CD4-positive, alpha-beta T cell treated with Interleukin-6 at 100 ng/mL for 8 hours (primary cell): ENCODE measurements around the gene LIMK2.
"Not testable (repeated sequence)": the region's sequence is repeated elsewhere in the genome, so short reads cannot be mapped to it uniquely, and the experiment has no call there.

Experiments used
- DNase-seq: peaks from one replicate; pipeline ENCODE4 v3.0.0-alpha.2; 2020; ENCODE audit warnings: mixed read lengths, low spot score

The LIMK2 gene

DNA sequence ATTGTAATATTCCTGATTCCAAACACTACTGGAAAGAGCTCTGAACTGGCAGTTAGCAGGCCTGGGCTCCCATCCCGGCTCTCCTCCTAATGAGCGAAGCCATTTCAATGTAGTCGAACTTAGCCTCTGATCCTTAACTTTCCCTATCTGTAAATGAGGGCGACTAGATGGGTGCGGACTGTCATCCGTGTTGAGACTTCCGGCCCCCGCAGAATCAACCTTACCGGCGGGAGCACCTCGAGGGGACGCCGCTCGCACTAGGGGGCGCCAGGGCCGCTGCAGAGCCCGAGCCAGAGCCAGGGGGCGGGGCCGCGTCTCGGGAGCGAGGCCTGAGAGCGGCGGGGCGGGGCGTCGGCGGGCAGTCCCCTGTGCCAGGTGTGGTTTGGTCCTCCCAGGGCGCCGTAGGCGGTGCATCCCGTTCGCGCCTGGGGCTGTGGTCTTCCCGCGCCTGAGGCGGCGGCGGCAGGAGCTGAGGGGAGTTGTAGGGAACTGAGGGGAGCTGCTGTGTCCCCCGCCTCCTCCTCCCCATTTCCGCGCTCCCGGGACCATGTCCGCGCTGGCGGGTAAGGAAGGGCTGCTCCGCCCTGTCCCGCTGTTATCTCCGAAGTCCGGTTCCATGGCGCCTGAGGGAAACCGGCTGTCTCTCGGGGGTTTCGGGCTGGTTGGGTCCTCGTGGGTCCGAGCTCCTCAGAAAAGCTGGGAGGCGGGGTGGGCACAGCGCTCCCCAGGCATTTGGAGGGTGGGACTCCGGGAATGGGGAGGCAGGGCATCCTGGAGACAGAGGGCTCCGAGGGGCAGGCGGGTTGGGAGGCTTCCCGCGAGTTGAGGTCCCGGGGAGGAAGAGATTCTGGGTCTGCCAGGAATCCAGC lies at the start of gene LIMK2:
Gene LIMK2, plus strand, starts transcription at position 437 of the 869 bp plus-strand sequence. Its CDS starts 111 bp downstream, at position 548.
- peak; percentile 96 for DNase-seq

DNA sequence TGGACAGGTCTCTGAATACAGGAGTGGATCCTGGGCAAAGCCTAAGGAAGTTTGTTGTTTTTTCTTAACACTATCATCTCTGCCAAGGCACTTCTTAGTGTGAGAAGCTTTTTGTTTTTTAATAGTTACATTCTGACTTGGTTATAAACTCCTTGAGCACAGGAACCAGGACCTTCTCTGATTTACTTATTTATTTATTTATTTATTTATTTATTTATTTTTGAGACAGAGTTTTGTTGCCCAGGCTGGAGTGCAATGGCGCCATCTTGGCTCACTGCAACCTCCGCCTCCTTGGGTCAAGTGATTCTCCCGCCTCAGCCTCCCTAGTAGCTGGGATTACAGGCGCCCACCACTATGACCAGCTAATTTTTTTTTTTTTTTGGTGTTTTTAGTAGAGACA lies 41.1 kb upstream of the LIMK2 start:
- no peak for DNase-seq

DNA sequence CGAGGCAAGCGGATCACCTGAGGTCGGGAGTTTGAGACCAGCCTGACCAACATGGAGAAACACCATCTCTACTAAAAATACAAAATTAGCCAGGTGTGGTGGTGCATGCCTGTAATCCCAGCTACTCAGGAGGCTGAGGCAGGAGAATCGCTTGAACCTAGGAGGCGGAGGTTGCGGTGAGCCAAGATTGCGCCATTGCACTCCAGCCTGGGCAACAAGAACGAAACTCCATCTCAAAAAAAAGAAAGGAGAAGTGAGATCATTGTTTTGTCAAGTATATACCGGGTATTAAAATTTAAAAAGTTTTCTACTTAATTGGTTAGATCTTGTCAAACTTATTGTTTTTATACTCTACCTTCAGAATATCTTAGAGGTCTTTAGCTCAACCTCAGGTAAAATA lies 40.4 kb upstream of the LIMK2 start:
- not testable (repeated sequence) for DNase-seq

- no peak for DNase-seq
These were observed 38.5 kb upstream of the LIMK2 start for GRCh38 chr22:31173386-31174145.

- DNase-seq: no peak
These were observed 35.2 kb upstream of the LIMK2 start for GRCh38 chr22:31176923-31177322.

DNA sequence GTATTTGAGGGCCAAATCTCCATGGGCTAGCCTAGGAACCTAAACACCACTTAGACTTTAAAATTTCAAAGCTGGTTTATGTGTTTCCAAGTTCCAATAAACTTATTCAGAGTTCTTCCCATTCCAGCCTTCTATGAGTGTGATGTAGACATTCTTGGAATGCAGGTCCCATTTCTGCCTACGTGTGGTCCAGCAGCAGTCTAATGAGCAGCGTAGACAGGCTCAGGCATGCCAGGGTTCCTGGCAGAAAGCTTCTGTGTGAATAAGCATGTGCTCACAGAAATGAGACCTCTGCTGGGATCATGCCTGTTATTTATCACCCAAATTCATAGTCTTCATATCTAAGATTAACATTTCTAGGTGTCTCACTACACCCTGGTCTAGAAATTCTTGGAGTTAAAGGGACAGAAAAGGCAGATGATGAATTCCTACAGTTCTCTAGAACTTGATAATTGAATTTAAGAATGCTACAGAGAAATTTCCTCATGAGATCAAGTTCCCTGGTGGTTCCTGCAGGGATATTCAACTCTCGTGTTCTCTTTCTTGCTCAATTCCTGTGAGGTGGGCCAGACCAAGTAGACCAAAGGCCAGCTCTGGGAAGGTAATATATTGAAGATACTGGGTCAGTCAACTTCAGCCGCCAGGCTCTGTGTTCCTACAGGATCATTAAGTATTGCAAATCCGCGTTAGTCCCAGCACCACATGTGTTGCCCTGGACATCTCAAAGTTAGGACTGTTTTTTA lies 34.5 kb upstream of the LIMK2 start:
- DNase-seq: no peak

DNA sequence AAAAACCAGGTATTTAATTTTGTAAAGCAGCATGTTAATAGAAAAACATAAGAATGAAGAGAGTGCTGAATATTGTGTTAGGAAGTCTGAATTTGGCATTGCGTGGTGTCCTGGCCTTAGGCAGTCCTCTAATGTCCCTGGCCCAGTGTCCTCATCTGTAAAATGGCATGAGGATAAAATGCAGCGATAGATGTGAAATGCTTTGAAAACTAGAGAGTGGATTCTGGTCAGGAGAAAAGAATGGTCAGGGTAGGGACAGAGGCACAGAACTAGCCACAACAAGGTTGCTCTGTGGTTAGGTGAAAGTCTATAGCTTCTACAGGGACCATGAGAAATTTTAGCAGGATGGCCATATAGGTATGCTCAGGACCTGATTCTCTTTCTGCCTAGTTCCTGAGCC lies 33.2 kb upstream of the LIMK2 start:
- DNase-seq: no peak

GRCh38 chr22:31179345-31179744 lies 32.8 kb upstream of the LIMK2 start:
- DNase-seq: no peak

DNA sequence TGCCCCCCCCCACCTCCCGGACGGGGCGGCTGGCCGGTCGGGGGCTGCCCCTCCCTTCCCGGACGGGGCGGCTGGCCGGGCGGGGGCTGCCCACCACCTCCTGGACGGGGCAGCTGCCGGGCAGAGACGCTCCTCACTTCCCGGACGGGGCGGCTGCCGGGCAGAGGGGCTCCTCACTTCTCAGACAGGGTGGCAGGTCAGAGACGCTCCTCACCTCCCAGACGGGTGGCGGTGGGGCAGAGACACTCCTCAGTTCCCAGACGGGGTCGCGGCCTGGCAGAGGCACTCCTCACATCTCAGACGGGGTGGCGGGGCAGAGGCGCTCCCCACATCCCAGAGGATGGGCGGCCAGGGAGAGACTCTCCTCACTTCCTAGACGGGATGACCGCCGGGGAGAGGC lies 28.1 kb upstream of the LIMK2 start:
- DNase-seq: no peak

DNA sequence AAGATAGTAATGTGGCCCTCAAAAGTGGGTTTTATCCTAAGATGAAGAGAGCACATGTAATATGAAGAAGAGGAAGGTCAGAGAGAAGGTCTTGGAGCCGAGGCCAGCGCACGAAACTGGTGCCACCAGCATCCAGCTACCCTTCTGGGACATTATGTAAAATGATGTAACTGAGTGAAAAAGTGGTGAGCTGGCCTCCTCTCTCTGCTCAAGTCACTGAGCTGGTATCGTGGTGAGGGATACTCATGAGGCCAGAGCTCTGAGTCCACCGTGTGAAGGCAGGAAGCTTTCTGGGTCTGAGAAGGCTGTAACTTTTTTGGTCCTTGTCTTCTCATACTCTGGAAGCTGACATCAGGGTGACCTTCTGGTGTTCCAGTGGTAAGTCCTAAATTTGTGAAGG lies 27.0 kb upstream of the LIMK2 start:
- no peak for DNase-seq

DNA sequence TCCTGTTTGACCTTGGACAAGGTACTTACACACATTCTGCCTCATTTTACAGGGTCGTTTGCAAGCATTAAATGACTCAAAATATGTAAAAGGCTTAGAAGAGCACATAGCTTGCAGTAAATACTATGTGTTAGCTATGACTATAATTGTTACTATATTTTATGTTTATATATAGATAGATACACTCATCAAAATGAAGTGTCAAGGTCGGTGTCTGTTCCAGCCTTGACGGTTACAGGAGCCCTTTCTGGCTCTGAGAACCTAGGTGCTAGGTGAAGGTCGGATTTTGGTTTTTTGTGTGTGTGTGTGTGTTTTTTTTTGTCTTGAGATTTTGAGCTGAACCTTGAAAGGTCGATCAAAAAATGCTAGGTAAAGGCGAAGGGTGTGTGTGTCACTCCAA lies 24.5 kb upstream of the LIMK2 start:
- no peak for DNase-seq

GRCh38 chr22:31192513-31192912 lies 19.6 kb upstream of the LIMK2 start:
- no peak for DNase-seq

- DNase-seq: no peak
These were observed 19.0 kb upstream of the LIMK2 start for GRCh38 chr22:31193092-31193491.

GRCh38 chr22:31194681-31195080 lies 17.4 kb upstream of the LIMK2 start:
- not testable (repeated sequence) for DNase-seq

DNA sequence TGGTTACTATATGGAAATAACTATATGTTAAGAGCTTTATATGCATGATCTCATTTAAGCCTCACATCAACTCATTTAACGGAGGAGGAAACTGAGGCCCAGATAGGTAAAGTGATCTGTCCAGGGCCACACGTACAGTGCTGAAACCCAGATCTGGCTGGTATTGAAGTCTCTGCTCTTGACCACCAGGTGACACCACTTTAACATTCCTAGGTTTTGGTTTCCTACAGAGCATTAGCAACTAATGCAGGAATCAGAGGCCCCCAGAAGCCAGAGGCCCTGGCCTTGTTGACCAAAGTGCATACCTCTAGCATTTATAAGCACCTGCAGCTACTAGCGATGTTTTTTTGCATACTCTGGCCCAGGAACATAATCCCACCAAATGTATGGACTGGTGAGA lies 12.9 kb upstream of the LIMK2 start:
- DNase-seq: no peak

- not testable (repeated sequence) for DNase-seq
These were observed 7.6 kb upstream of the LIMK2 start for GRCh38 chr22:31204352-31204984.

- DNase-seq: not testable (repeated sequence)
These were observed 7.0 kb upstream of the LIMK2 start for GRCh38 chr22:31205059-31205458.

GRCh38 chr22:31206460-31206859 lies 5.6 kb upstream of the LIMK2 start:
- not testable (repeated sequence) for DNase-seq

DNA sequence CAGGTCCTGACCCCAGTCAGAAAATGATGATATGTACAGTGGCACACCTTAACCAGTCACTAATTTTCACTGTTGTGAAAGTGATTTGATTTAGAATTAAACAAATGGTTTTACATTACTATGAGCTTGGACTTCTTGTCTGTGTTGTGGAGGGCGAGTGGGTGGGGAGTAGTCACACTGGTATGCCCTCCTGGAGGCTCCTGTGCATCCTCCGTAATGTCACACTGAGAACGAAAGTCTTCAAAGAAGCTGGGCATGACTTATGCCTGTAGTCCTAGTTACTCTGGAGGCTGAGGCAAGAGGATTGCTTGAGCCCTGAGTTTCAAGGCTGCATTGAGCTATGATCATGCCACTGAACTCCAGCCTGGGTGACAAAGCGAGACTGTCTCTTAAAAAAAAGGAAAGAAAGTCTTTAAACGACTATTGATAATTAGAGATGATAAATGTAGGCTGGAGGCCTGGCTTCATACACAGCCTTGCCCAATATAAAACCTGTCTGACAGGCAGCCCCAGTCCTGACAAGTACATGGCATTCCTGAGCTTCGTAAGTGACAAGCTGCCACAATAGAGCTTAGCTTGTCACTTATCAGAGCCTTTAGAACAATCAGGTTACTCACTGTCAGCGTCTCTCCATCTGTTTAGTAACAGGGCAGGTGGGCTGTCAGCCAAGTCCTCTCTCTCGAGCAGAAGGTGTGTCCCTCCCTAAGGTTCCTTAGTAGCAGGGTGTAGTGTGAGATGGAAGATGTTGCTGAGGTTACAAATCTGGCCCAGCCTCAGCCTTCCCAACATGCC lies 5.0 kb upstream of the LIMK2 start:
- DNase-seq: no peak

DNA sequence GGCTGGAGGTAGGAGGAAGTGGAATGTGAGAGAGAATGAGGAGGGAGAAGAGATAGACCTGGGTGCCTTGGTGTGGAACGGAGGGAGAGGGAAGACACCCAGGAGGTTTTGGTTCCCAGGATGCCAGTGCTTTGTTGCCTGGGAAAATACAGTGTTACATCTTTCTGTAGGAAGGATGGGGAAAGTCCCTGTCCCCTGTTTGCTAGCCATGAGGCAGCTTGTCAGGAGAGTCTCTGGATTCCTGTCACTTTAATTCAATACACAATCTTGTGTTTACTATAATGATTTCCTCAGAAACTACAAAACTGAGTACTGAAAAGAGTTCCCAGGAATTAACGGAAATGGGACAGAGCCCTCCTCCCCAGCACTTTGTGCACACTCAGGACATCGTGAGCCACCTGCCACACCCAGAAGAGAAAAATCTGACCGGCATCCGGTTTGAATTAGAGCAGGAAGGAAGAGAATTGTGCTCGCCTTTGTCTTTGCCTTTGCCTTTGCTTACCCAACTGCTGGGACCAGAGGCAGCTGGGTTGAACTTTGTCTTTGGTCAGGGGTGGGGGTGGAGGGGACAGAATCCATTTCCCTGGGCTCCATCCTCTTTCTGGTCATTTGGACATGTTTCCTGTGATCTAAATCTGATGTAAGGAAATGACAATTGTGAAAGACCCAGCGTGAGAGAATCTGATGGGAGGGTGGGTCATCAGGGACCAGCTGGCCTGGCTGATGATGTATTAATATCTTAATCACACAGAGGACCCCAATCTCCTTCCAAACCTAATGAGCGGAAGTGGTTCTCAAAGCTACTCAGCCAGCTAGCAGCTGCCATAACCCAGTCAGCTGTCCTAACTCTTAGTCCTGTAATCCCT lies 1.3 kb upstream of the LIMK2 start:
- DNase-seq: peak; percentile 37
